Measurements from ENCODE around the gene SEM1. TPM values are rescaled to one million over a fixed set of nuclear protein-coding genes. Genes with fewer than 3 reads are reported as not detected.
"Not testable (repeated sequence)": the region's sequence is repeated elsewhere in the genome, so short reads cannot be mapped to it uniquely, and the experiment has no call there.

SEM1 gene
- polyA plus RNA-seq (2011; rRNA removed) (121 and 153 TPM in 2 replicates), polyA minus RNA-seq (2011; rRNA and poly(A)+ RNA removed) (18.5 and 21.4 TPM in 2 replicates)

- Histone ChIP-seq H3K4me3 (ENCODE audit: low read depth, low read length) (peak within 1 kb of the TSS; percentile 90), H3K9me3 (ENCODE audit: control insufficient read depth, insufficient read depth, low read length) (no peaks in the 10 kb centered on the region; the same call in 1 of the 2 replicates), H3K27ac (ENCODE audit: low read depth, low read length) (peak within 1 kb of the TSS; percentile 90), H3K27me3 (ENCODE audit: control insufficient read depth, insufficient read depth, low read length) (no peaks in the 10 kb centered on the region)
- no peak for TF ChIP-seq CTCF (IDR thresholded peaks at IDR 0.05; ENCODE audit: low read depth, low read length)
- POLR2A ChIA-PET = no interaction called here
- CTCF ChIA-PET = interaction anchor here (1.0 kb wide), 1 partner anchor 634 kb away, joined by 7 read pairs; no protein-coding TSS in a partner anchor
- DNase-seq (ENCODE audit: low read depth, low spot score) = peak; percentile 51
These were observed at the start of gene SEM1 for GRCh38 chr7:96709381-96710228. Gene SEM1 (minus strand): TSS chr7:96709846. CDS start chr7:96709763, 83 bp downstream.

- POLR2A ChIA-PET; H3K4me3 ChIP-seq (ENCODE audit: low read depth, low read length); H3K27me3 ChIP-seq (ENCODE audit: control insufficient read depth, insufficient read depth, low read length); H3K27ac ChIP-seq (ENCODE audit: low read depth, low read length); DNase-seq (ENCODE audit: low read depth, low spot score); CTCF ChIA-PET; H3K9me3 ChIP-seq (ENCODE audit: control insufficient read depth, insufficient read depth, low read length): not testable (repeated sequence)
These were observed 48.2 kb upstream of the SEM1 start for GRCh38 chr7:96757880-96758279.

- CTCF ChIA-PET = no interaction called here
- H3K27ac ChIP-seq (ENCODE audit: low read depth, low read length) = no peak overlapping the region
- no peaks in the 10 kb centered on the region for H3K27me3 ChIP-seq (ENCODE audit: control insufficient read depth, insufficient read depth, low read length)
- POLR2A ChIA-PET = no interaction called here
- no peak overlapping the region for H3K4me3 ChIP-seq (ENCODE audit: low read depth, low read length)
- H3K9me3 ChIP-seq (ENCODE audit: control insufficient read depth, insufficient read depth, low read length) = no peaks in the 10 kb centered on the region
- TF ChIP-seq CTCF (IDR thresholded peaks at IDR 0.05; ENCODE audit: low read depth, low read length) = no peak
- DNase-seq (ENCODE audit: low read depth, low spot score) = no peak
These were observed 37.8 kb upstream of the SEM1 start for GRCh38 chr7:96747418-96747940.

GRCh38 chr7:96740130-96740529, 30.5 kb upstream of the SEM1 start:
- DNase-seq (ENCODE audit: low read depth, low spot score) = no peak
- no peak for TF ChIP-seq CTCF (IDR thresholded peaks at IDR 0.05; ENCODE audit: low read depth, low read length)
- H3K27me3 ChIP-seq (ENCODE audit: control insufficient read depth, insufficient read depth, low read length) = no peaks in the 10 kb centered on the region
- no peak overlapping the region for H3K27ac ChIP-seq (ENCODE audit: low read depth, low read length)
- CTCF ChIA-PET = no interaction called here
- no peaks in the 10 kb centered on the region for H3K9me3 ChIP-seq (ENCODE audit: control insufficient read depth, insufficient read depth, low read length)
- H3K4me3 ChIP-seq (ENCODE audit: low read depth, low read length) = no peak overlapping the region
- POLR2A ChIA-PET = no interaction called here

GRCh38 chr7:96739609-96740008, 30.0 kb upstream of the SEM1 start:
- CTCF ChIA-PET = no interaction called here
- no peak for TF ChIP-seq CTCF (IDR thresholded peaks at IDR 0.05; ENCODE audit: low read depth, low read length)
- no peak overlapping the region for H3K4me3 ChIP-seq (ENCODE audit: low read depth, low read length)
- POLR2A ChIA-PET = no interaction called here
- H3K27me3 ChIP-seq (ENCODE audit: control insufficient read depth, insufficient read depth, low read length) = no peaks in the 10 kb centered on the region
- H3K9me3 ChIP-seq (ENCODE audit: control insufficient read depth, insufficient read depth, low read length) = no peaks in the 10 kb centered on the region
- no peak for DNase-seq (ENCODE audit: low read depth, low spot score)
- no peak overlapping the region for H3K27ac ChIP-seq (ENCODE audit: low read depth, low read length)
